ENCODE measurements around the gene APMAP.

Gene APMAP

GRCh38 chr20:24936526-24937407, 55.8 kb downstream of the APMAP start:
- DNase-seq: no peak
- no peaks in the 10 kb centered on the region for H3K36me3 ChIP-seq
- H3K27ac ChIP-seq: no peak overlapping the region
- TF ChIP-seq, protein P1, sequence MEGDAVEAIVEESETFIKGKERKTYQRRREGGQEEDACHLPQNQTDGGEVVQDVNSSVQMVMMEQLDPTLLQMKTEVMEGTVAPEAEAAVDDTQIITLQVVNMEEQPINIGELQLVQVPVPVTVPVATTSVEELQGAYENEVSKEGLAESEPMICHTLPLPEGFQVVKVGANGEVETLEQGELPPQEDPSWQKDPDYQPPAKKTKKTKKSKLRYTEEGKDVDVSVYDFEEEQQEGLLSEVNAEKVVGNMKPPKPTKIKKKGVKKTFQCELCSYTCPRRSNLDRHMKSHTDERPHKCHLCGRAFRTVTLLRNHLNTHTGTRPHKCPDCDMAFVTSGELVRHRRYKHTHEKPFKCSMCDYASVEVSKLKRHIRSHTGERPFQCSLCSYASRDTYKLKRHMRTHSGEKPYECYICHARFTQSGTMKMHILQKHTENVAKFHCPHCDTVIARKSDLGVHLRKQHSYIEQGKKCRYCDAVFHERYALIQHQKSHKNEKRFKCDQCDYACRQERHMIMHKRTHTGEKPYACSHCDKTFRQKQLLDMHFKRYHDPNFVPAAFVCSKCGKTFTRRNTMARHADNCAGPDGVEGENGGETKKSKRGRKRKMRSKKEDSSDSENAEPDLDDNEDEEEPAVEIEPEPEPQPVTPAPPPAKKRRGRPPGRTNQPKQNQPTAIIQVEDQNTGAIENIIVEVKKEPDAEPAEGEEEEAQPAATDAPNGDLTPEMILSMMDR (IDR thresholded peaks at IDR 0.05; ENCODE audit: low read depth, low read length): no peak
- no peak overlapping the region for H3K4me3 ChIP-seq (ENCODE audit: low read depth, low read length)
- H3K9me3 ChIP-seq (ENCODE audit: severe bottlenecking): no peaks in the 10 kb centered on the region
- H3K27me3 ChIP-seq (ENCODE audit: insufficient read depth, low read depth, severe bottlenecking): no peaks in the 10 kb centered on the region

GRCh38 chr20:24935766-24936525, 56.6 kb downstream of the APMAP start:
- Histone ChIP-seq H3K9me3 (ENCODE audit: severe bottlenecking) (no peaks in the 10 kb centered on the region), H3K36me3 (no peaks in the 10 kb centered on the region), H3K27me3 (ENCODE audit: insufficient read depth, low read depth, severe bottlenecking) (no peaks in the 10 kb centered on the region), H3K27ac (no peak overlapping the region), H3K4me3 (ENCODE audit: low read depth, low read length) (no peak overlapping the region)
- DNase-seq: no peak
- TF ChIP-seq, protein P1 (IDR thresholded peaks at IDR 0.05; ENCODE audit: low read depth, low read length): no peak

DNA sequence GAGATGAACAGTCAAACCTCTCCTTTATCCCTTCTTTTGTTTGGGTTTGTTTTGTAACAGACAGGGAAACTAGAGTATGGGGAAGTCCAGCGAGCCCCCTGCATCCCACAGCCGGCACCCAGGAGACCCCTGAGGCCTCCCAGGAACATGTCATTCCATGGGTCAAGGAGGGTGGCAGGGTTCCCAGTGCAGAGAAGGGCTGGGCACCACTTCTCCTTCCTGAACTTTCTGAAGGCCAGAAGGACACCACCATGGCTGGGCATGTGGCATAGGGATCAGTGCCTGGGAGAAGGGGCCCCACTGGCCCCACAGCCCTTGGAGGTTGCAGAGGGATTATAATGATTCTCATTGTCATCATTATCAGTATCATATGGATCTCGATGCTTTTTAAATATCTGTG, 57.4 kb downstream of the APMAP start:
- no peaks in the 10 kb centered on the region for H3K27me3 ChIP-seq (ENCODE audit: insufficient read depth, low read depth, severe bottlenecking)
- no peaks in the 10 kb centered on the region for H3K36me3 ChIP-seq
- DNase-seq: no peak
- no peaks in the 10 kb centered on the region for H3K9me3 ChIP-seq (ENCODE audit: severe bottlenecking)
- H3K27ac ChIP-seq: no peak overlapping the region
- TF ChIP-seq, protein P1 (IDR thresholded peaks at IDR 0.05; ENCODE audit: low read depth, low read length): no peak
- no peak overlapping the region for H3K4me3 ChIP-seq (ENCODE audit: low read depth, low read length)

- H3K4me3 ChIP-seq (ENCODE audit: low read depth, low read length): no peak overlapping the region
- no peaks in the 10 kb centered on the region for H3K36me3 ChIP-seq
- TF ChIP-seq, protein P1 (IDR thresholded peaks at IDR 0.05; ENCODE audit: low read depth, low read length): no peak
- H3K27ac ChIP-seq: no peak overlapping the region
- no peak for DNase-seq
- no peaks in the 10 kb centered on the region for H3K9me3 ChIP-seq (ENCODE audit: severe bottlenecking)
- no peaks in the 10 kb centered on the region for H3K27me3 ChIP-seq (ENCODE audit: insufficient read depth, low read depth, severe bottlenecking)
Measured at GRCh38 chr20:24934716-24935115, 57.8 kb downstream of the APMAP start.

- Histone ChIP-seq H3K36me3 (no peaks in the 10 kb centered on the region), H3K27ac (no peak overlapping the region), H3K4me3 (ENCODE audit: low read depth, low read length) (no peak overlapping the region), H3K9me3 (ENCODE audit: severe bottlenecking) (no peaks in the 10 kb centered on the region), H3K27me3 (ENCODE audit: insufficient read depth, low read depth, severe bottlenecking) (no peaks in the 10 kb centered on the region)
- TF ChIP-seq, protein P1 (IDR thresholded peaks at IDR 0.05; ENCODE audit: low read depth, low read length): no peak
- DNase-seq: no peak
Measured at GRCh38 chr20:24934101-24934661, 58.4 kb downstream of the APMAP start.

Data from WERI-Rb-1 (cell line).